CD4-positive, alpha-beta T cell treated with Interleukin-17A for 4 hours (primary cell): Measurements from ENCODE around the gene OPCML.

Experiments used
- DNase-seq: peaks from one replicate; pipeline ENCODE4 v3.0.0-alpha.2; 2020; ENCODE audit warnings: mixed read lengths

OPCML gene

DNA sequence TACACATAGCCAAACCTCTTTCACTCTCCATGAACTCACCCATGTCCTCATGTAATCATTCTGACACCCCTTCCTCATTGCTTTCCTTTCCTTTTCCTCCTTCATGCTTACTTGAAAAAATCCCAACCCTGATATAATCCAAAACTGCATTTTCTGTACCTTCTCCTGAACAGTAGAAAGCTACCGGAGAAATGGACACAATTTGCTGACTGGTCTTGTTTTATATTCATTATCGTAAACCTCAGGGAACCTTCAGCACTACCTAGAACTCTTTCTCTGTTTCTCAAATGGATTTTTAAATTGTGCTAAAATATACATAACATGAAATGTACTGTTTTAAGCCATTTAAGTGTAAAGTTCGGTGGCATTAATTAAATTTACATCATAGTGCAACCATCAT, 1165.0 kb downstream of the OPCML start:
- no peak for DNase-seq

DNA sequence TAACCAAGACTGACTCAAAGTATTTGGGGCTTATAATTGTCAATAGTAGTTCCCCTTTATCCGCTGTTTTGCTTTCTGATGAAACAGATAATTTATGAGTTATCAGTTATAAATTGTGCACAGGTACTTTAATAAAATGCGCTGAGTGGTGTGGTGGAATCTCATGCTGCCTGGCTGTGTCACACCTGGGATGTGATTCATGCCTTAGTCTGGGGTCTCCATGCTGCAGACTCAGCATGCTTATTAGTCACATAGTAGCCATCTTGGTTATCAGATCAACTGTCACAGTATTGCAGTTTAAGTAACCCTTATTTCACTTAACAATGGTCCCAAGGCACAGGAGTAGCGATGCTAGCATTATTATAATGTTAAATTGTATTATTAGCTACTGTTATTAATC, 1166.7 kb downstream of the OPCML start:
- no peak for DNase-seq
